Activated CD4-positive, alpha-beta T cell treated with anti-CD3 and anti-CD28 coated beads, Interleukin-2, Interleukin-4, amounts not matched to agents 100 ng/mL and 50 ng/mL, durations not matched to agents 16 hours and 8 hours (primary cell): ENCODE data around the gene CDC25B.

Experiments
- DNase-seq: peaks from one replicate; pipeline ENCODE4 v3.0.0-alpha.2; 2020; ENCODE audit warnings: low spot score

Gene CDC25B

GRCh38 chr20:3795511-3796468 lies at the start of gene CDC25B:
CDC25B (plus strand) TSS chr20:3796310; CDS start chr20:3796532, 222 bp downstream.
- peak; percentile 93 for DNase-seq

GRCh38 chr20:3747471-3747870 lies 48.6 kb upstream of the CDC25B start:
- no peak for DNase-seq

- DNase-seq, result no peak
Observed at GRCh38 chr20:3748073-3748472, 48.0 kb upstream of the CDC25B start.

GRCh38 chr20:3749087-3749688 lies 46.9 kb upstream of the CDC25B start:
- DNase-seq, result no peak

- DNase-seq, result peak; percentile 38
Observed at GRCh38 chr20:3749689-3750531, 46.2 kb upstream of the CDC25B start.

- no peak for DNase-seq
Observed at GRCh38 chr20:3751305-3751674, 44.8 kb upstream of the CDC25B start.

GRCh38 chr20:3751675-3752385 lies 44.3 kb upstream of the CDC25B start:
- peak; percentile 27 for DNase-seq

- DNase-seq, result no peak
Observed at GRCh38 chr20:3752386-3752759, 43.7 kb upstream of the CDC25B start.

GRCh38 chr20:3753098-3753497 lies 43.0 kb upstream of the CDC25B start:
- DNase-seq, result peak; percentile 49

- DNase-seq, result no peak
Observed at GRCh38 chr20:3753501-3754275, 42.4 kb upstream of the CDC25B start.

- no peak for DNase-seq
Observed at GRCh38 chr20:3754276-3754630, 41.9 kb upstream of the CDC25B start.

- no peak for DNase-seq
Observed at GRCh38 chr20:3755269-3755668, 40.8 kb upstream of the CDC25B start.

GRCh38 chr20:3755814-3756480 lies 40.2 kb upstream of the CDC25B start:
- DNase-seq, result no peak

GRCh38 chr20:3757268-3757667 lies 38.8 kb upstream of the CDC25B start:
- DNase-seq, result no peak

GRCh38 chr20:3758566-3758965 lies 37.5 kb upstream of the CDC25B start:
- no peak for DNase-seq

- DNase-seq, result no peak
Observed at GRCh38 chr20:3759316-3759823, 36.7 kb upstream of the CDC25B start.

- DNase-seq, result no peak
Observed at GRCh38 chr20:3759884-3760283, 36.2 kb upstream of the CDC25B start.

GRCh38 chr20:3760655-3761348 lies 35.3 kb upstream of the CDC25B start:
- DNase-seq, result no peak

- no peak for DNase-seq
Observed at GRCh38 chr20:3763671-3764601, 32.2 kb upstream of the CDC25B start.
